Glutamatergic neuron (in vitro differentiated cells): Measurements from ENCODE around the gene PMM1. TPM values are rescaled to one million over a fixed set of nuclear protein-coding genes. Genes with fewer than 3 reads are reported as not detected.

Experiments
- DNase-seq: peaks from one replicate; pipeline ENCODE4 v3.0.0; 2022
- H3K27ac Mint-ChIP-seq: one replicate; pipeline ENCODE4 v1.8.0; 2020; ENCODE audit warnings: mild to moderate bottlenecking, mixed read lengths, inconsistent platforms; ENCODE audit not compliant: unreplicated experiment
- H3K27me3 Mint-ChIP-seq: one replicate; pipeline ENCODE4 v1.8.0; 2020; ENCODE audit warnings: mild to moderate bottlenecking, moderate library complexity, mixed read lengths, inconsistent platforms; ENCODE audit not compliant: unreplicated experiment
- H3K36me3 Mint-ChIP-seq: one replicate; pipeline ENCODE4 v1.8.0; 2020; ENCODE audit warnings: mild to moderate bottlenecking, mixed read lengths, inconsistent platforms; ENCODE audit not compliant: unreplicated experiment
- H3K4me1 Mint-ChIP-seq: one replicate; pipeline ENCODE4 v1.8.0; 2020; ENCODE audit warnings: mild to moderate bottlenecking, low read depth, mixed read lengths, inconsistent platforms; ENCODE audit not compliant: unreplicated experiment
- H3K4me3 Mint-ChIP-seq: one replicate; pipeline ENCODE4 v1.8.0; 2020; ENCODE audit warnings: mild to moderate bottlenecking, mixed read lengths, inconsistent platforms; ENCODE audit not compliant: unreplicated experiment
- H3K9me3 Mint-ChIP-seq: one replicate; pipeline ENCODE4 v1.8.0; 2020; ENCODE audit warnings: mild to moderate bottlenecking, moderate library complexity, mixed read lengths, inconsistent platforms; ENCODE audit not compliant: unreplicated experiment
- CTCF ChIP-seq: fragments of 200-600 bp; sonication (generic); IDR thresholded peaks from one replicate; pipeline ENCODE4 v1.5.0; 2021; ENCODE audit not compliant: partially characterized antibody, unreplicated experiment
- total RNA-seq: library from RNA; stranded (reverse); fragmentation: NEBNext Ultra II Directional; extraction: Animal tissue kit (Norgen Biotek cat#: 25700); gene quantifications from one replicate; pipeline ENCODE4 v1.2.1, GENCODE V29; 2021; ENCODE audit not compliant: unreplicated experiment

The PMM1 gene
- total RNA-seq, 1 donor from 2014 or later: 35.0 TPM

GRCh38 chr22:41579297-41579996, 10.2 kb downstream of the PMM1 start:
- Mint-ChIP-seq H3K27ac (no peak overlapping the region), H3K27me3 (peaks cover 7% of the 10 kb centered on the region), H3K4me1 (peaks cover 5% of the 10 kb centered on the region), H3K9me3 (peaks cover 2% of the 10 kb centered on the region), H3K36me3 (no peaks in the 10 kb centered on the region), H3K4me3 (no peak overlapping the region)
- TF ChIP-seq CTCF: no peak
- no peak for DNase-seq

- H3K4me3 Mint-ChIP-seq: no peak overlapping the region
- no peak overlapping the region for H3K27ac Mint-ChIP-seq
- no peak for TF ChIP-seq CTCF
- H3K27me3 Mint-ChIP-seq: peaks cover 7% of the 10 kb centered on the region
- DNase-seq: no peak
- H3K36me3 Mint-ChIP-seq: no peaks in the 10 kb centered on the region
- peaks cover 5% of the 10 kb centered on the region for H3K4me1 Mint-ChIP-seq
- no peaks in the 10 kb centered on the region for H3K9me3 Mint-ChIP-seq
Observed at GRCh38 chr22:41578818-41579217, 10.8 kb downstream of the PMM1 start.

- no peak overlapping the region for H3K27ac Mint-ChIP-seq
- no peaks in the 10 kb centered on the region for H3K36me3 Mint-ChIP-seq
- no peak overlapping the region for H3K4me3 Mint-ChIP-seq
- peaks cover 5% of the 10 kb centered on the region for H3K4me1 Mint-ChIP-seq
- no peaks in the 10 kb centered on the region for H3K9me3 Mint-ChIP-seq
- TF ChIP-seq CTCF: no peak
- H3K27me3 Mint-ChIP-seq: peaks cover 5% of the 10 kb centered on the region
- DNase-seq: no peak
Observed at GRCh38 chr22:41578114-41578513, 11.5 kb downstream of the PMM1 start.

GRCh38 chr22:41576877-41577276, 12.8 kb downstream of the PMM1 start:
- peak; percentile 71 for DNase-seq

More at GRCh38 chr22:41576877-41577276, 12.8 kb downstream of the PMM1 start:
- no peaks in the 10 kb centered on the region for H3K36me3 Mint-ChIP-seq
- H3K4me1 Mint-ChIP-seq: peaks cover 5% of the 10 kb centered on the region
- H3K27me3 Mint-ChIP-seq: peaks cover 4% of the 10 kb centered on the region
- peaks cover 4% of the 10 kb centered on the region for H3K9me3 Mint-ChIP-seq
- peak overlapping the region; percentile 48 for H3K27ac Mint-ChIP-seq
- TF ChIP-seq CTCF: peak; percentile 39
- no peak overlapping the region for H3K4me3 Mint-ChIP-seq
